Lung (tissue), 12 donors: Measurements from ENCODE around the gene C10orf53. TPM values are rescaled to one million over a fixed set of nuclear protein-coding genes. Genes with fewer than 3 reads are reported as not detected.

Experiments
- ATAC-seq: fragments of 200-7000 bp; cut with Tn5 transposase; one replicate; pipeline ENCODE4 v1.9.1; 2020; ENCODE audit warnings: moderate number of reproducible peaks; ENCODE audit not compliant: insufficient read depth, low FRiP score
- DNase-seq, 3 donors: peaks; one replicate each; pipeline ENCODE4 v3.0.0-alpha.2; 2013 to 2017
- H3K27ac ChIP-seq, 2 donors: one replicate each; pipeline ENCODE4 v1.5.1; 2013; ENCODE audit warnings: mild to moderate bottlenecking in 2 of 2, moderate library complexity in 2 of 2, control low read depth in 1 of 2, inconsistent platforms in 1 of 2, low read depth in 1 of 2, low read length in 1 of 2
- H3K27me3 ChIP-seq, 3 donors: one replicate each; pipeline ENCODE4 v1.5.1; 2013; ENCODE audit warnings: low read length in 2 of 3; ENCODE audit not compliant: control insufficient read depth in 3 of 3, insufficient read depth in 3 of 3
- H3K36me3 ChIP-seq, 4 donors: one replicate each; pipeline ENCODE4 v1.5.1; 2013; ENCODE audit warnings: low read length in 4 of 4, mild to moderate bottlenecking in 1 of 4, moderate library complexity in 1 of 4; ENCODE audit not compliant: control insufficient read depth in 4 of 4, insufficient read depth in 4 of 4
- H3K4me1 ChIP-seq, 5 donors: one replicate each; pipeline ENCODE4 v1.5.1; 2013; ENCODE audit warnings: low read length in 5 of 5, mild to moderate bottlenecking in 2 of 5, moderate library complexity in 1 of 5; ENCODE audit not compliant: control insufficient read depth in 5 of 5, insufficient read depth in 5 of 5
- H3K4me3 ChIP-seq: one replicate; pipeline ENCODE4 v1.5.1; 2013; ENCODE audit warnings: mild to moderate bottlenecking, control low read depth, moderate library complexity
- H3K9ac ChIP-seq, 2 donors: one replicate each; pipeline ENCODE4 v1.5.1; 2013; ENCODE audit warnings: low read length in 2 of 2, control low read depth in 1 of 2; ENCODE audit not compliant: insufficient read depth in 1 of 2
- H3K9me3 ChIP-seq, 4 donors: one replicate each; pipeline ENCODE4 v1.5.1; 2013; ENCODE audit warnings: low read length in 3 of 4, mild to moderate bottlenecking in 1 of 4, moderate library complexity in 1 of 4; ENCODE audit not compliant: control insufficient read depth in 4 of 4, insufficient read depth in 3 of 4
- CTCF ChIP-seq: IDR thresholded peaks from 2 replicates; pipeline ENCODE4 v1.5.1; 2012; ENCODE audit warnings: mild to moderate bottlenecking; ENCODE audit errors: control extremely low read depth, extremely low read depth
- WGBS, 2 donors: extraction: QIAGEN DNeasy Blood & Tissue Kit; methylation state at CpG; one replicate each; pipeline ENCODE4 v1.1.7; 2013; 5-methylcytosine and 5-hydroxymethylcytosine counted together
- polyA plus RNA-seq, 2 donors: library from polyadenylated mRNA; stranded (reverse); fragments of 200-250 nt; gene quantifications; one replicate each; pipeline ENCODE4 v1.2.1, GENCODE V29; 2013
- total RNA-seq, 2 donors: library from RNA; depleted of rRNA in 1 of 2; stranded (reverse); fragments of >200 nt in 1 of 2; gene quantifications; one replicate each; pipeline ENCODE4 v1.2.1, GENCODE V29; 2014 to 2021
- donor health status: control.
- donor health status: control.
- donor health status: Bipolar disorder and iron deficiency.
- donor health status: healthy.
- donor health status: DM: yes; HTN: yes; CAD: no.

The C10orf53 gene
- total and polyA plus RNA-seq, 4 donors: 0.09 to 0.11 TPM; not detected in 2

DNA sequence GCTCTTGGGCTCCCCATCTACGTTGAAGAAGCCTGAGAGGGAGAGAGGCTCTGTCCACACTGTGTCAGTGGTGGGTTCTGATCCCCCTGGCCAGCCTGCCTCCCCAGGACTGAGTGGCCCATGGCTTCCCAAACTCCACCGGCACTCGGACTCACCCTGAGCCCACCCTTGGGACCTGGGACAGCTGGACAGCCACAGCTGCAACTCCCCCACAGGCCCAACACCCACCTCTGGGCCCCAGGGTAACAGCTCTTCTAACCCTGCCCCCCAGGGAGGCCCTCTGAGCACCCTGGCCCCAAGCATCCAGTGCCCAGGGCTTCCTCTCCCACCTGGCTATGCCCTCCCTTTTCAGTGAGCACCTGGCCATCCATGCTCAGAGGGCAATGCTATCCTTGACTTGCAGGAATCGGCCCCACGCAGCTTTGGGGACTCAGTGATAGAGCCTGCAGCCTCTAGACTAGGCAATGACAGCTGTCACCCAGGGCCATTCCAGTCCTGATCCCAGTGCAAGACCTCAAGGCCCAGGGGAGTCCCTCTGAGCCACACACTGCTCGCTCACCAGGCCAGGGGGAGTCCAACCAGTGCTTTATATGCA is 64.7 kb downstream of the C10orf53 start:
- WGBS, 2 donors: 88 to 91% methylated on average over 6 of the region's 6 CpGs
- Histone ChIP-seq H3K36me3 (no peaks in the 10 kb centered on the region), H3K27me3 (no peaks in the 10 kb centered on the region), H3K27ac (no peak overlapping the region), H3K9me3 (peaks cover 0 to 2% (median 0%) of the 10 kb centered on the region in 4 donors), H3K9ac (no peak overlapping the region), H3K4me1 (no peaks in the 10 kb centered on the region), H3K4me3 (no peak overlapping the region)
- TF ChIP-seq CTCF: no peak
- ATAC-seq: no peak
- DNase-seq: no peak

DNA sequence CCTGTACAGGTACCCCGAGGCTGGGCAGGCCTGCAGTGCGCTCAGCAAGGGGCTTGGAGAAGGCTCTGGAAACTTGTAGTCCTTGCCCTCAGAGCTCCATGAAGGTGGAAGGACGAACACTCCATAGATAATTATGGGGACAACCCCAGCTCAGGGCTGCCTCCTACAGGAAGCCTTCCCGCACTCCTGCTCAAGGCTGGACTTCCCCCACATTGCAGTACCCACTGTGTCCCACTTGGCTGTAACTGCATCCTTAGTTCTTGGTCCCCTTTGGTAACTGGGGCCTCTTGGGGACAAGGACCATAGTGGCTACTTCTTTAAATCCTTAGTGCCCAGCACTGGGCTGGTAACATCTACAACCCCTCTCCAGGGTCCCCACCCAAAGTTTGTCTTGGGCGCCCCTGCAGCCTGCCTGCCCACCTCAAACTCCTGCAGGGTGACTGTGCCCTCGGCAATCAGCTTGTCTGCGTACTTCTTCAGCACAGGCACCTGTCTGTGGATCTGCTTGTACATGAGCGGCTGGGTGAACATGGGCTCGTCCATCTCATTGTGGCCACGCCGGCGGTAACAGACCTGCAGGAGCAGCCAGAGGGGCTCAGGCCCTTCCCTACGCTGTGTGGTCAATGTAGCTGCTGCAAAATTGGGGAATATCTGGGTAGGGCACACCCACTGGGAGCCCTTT is 65.6 kb downstream of the C10orf53 start:
- Histone ChIP-seq H3K4me1 (no peaks in the 10 kb centered on the region), H3K4me3 (no peak overlapping the region), H3K36me3 (no peaks in the 10 kb centered on the region), H3K27ac (no peak overlapping the region), H3K9me3 (peaks cover 0 to 2% (median 0%) of the 10 kb centered on the region in 4 donors), H3K9ac (no peak overlapping the region), H3K27me3 (no peaks in the 10 kb centered on the region)
- DNase-seq (no peak), ATAC-seq (no peak)
- TF ChIP-seq CTCF: no peak
- 88 to 92% methylated on average over 13 of the region's 13 CpGs for WGBS, 2 donors

GRCh38 chr10:49745756-49746155 is 66.3 kb downstream of the C10orf53 start:
- no peaks in the 10 kb centered on the region for H3K36me3 ChIP-seq

More at GRCh38 chr10:49745756-49746155, 66.3 kb downstream of the C10orf53 start:
- no peaks in the 10 kb centered on the region for H3K27me3 ChIP-seq
- peaks cover 0 to 2% (median 0%) of the 10 kb centered on the region in 4 donors for H3K9me3 ChIP-seq
- no peaks in the 10 kb centered on the region for H3K4me1 ChIP-seq
- H3K27ac ChIP-seq: no peak overlapping the region
- WGBS, 2 donors: 95 to 96% methylated on average over 12 of the region's 12 CpGs
- DNase-seq (no peak), ATAC-seq (no peak)
- no peak overlapping the region for H3K4me3 ChIP-seq
- no peak overlapping the region for H3K9ac ChIP-seq
- no peak for TF ChIP-seq CTCF
